NB4 (cell line): ENCODE results near the gene IL32.

Experiments used
- MYC ChIP-seq: IDR thresholded peaks from 2 replicates; pipeline ENCODE4 v1.6.1; 2011; ENCODE audit warnings: low read depth, low read length
- POLR2A ChIP-seq: IDR thresholded peaks from 2 replicates; pipeline ENCODE4 v1.6.1; 2011; ENCODE audit warnings: mild to moderate bottlenecking; ENCODE audit not compliant: insufficient read length; ENCODE audit errors: extremely low read depth
- TF ChIP-seq, protein P1 (sequence below): IDR thresholded peaks from one replicate; pipeline ENCODE4 v1.5.1; 2012; ENCODE audit warnings: low read depth, low read length
- TF ChIP-seq, protein P2 (sequence below): IDR thresholded peaks from 2 replicates; pipeline ENCODE4 v1.6.1; 2011; ENCODE audit warnings: low read depth, low read length

DNA sequence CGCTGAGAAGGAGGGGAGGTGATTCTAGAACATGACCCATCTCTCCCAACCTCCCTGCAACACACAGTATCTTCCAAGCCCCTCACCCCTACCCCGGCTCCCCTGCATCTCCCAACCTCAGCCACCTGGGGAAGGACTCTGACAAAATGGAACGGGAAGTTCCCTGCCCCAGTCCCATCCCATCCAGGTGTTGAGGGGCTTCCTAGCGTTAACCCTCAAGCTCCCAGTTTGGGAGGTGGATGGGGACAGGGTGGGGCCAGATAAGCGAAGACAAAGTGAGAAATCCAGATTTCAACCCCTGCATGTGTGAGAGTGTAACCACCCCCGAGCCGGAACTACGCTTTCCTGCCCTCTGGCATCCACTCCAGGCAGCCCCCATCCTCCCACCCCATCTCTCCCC, 31.8 kb downstream of the IL32 start:
- TF ChIP-seq, protein P1, sequence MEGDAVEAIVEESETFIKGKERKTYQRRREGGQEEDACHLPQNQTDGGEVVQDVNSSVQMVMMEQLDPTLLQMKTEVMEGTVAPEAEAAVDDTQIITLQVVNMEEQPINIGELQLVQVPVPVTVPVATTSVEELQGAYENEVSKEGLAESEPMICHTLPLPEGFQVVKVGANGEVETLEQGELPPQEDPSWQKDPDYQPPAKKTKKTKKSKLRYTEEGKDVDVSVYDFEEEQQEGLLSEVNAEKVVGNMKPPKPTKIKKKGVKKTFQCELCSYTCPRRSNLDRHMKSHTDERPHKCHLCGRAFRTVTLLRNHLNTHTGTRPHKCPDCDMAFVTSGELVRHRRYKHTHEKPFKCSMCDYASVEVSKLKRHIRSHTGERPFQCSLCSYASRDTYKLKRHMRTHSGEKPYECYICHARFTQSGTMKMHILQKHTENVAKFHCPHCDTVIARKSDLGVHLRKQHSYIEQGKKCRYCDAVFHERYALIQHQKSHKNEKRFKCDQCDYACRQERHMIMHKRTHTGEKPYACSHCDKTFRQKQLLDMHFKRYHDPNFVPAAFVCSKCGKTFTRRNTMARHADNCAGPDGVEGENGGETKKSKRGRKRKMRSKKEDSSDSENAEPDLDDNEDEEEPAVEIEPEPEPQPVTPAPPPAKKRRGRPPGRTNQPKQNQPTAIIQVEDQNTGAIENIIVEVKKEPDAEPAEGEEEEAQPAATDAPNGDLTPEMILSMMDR = no peak
- no peak for TF ChIP-seq POLR2A
- TF ChIP-seq, protein P2, sequence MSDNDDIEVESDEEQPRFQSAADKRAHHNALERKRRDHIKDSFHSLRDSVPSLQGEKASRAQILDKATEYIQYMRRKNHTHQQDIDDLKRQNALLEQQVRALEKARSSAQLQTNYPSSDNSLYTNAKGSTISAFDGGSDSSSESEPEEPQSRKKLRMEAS = no peak
- TF ChIP-seq MYC = no peak
